HFFc6 (cell line): Measurements from ENCODE around the gene ADGRL3. TPM values are rescaled to one million over a fixed set of nuclear protein-coding genes. Genes with fewer than 3 reads are reported as not detected.

ENCODE experiments used
- DNase-seq: peaks from one replicate; pipeline ENCODE4 v3.0.0-alpha.2; 2018
- H3K27ac Mint-ChIP-seq: 2 replicates; pipeline ENCODE4 v1.8.0; 2020; ENCODE audit warnings: mild to moderate bottlenecking, mixed read lengths
- H3K27me3 Mint-ChIP-seq: 2 replicates; pipeline ENCODE4 v1.8.0; 2021; ENCODE audit warnings: mild to moderate bottlenecking, moderate library complexity, mixed read lengths; ENCODE audit not compliant: insufficient read depth
- H3K36me3 Mint-ChIP-seq: 2 replicates; pipeline ENCODE4 v1.8.0; 2021; ENCODE audit warnings: low read depth, mixed read lengths
- H3K4me1 Mint-ChIP-seq: 2 replicates; pipeline ENCODE4 v1.8.0; 2020; ENCODE audit warnings: low read depth, mixed read lengths
- H3K4me3 Mint-ChIP-seq: 2 replicates; pipeline ENCODE4 v1.8.0; 2020; ENCODE audit warnings: mild to moderate bottlenecking, moderate library complexity, mixed read lengths
- H3K9me3 Mint-ChIP-seq: 2 replicates; pipeline ENCODE4 v1.8.0; 2020; ENCODE audit warnings: mild to moderate bottlenecking, mixed read lengths
- CTCF ChIP-seq: fragments of 200-600 bp; sonication (generic); IDR thresholded peaks from 2 replicates; pipeline ENCODE4 v1.5.0; 2021; ENCODE audit warnings: antibody characterized with exemption, mild to moderate bottlenecking
- long read RNA-seq: library from polyadenylated mRNA; unstranded; transcript quantifications from one replicate; pipeline ENCODE4 v2.0.0, GENCODE V29; 2019
- total RNA-seq, 6 experiments: library from RNA; stranded (reverse); fragmentation: NEBNext Ultra II Directional; extraction: Animal tissue kit (Norgen Biotek cat#: 25700); gene quantifications; 2 replicates in 1 of 6; 3 replicates in 5 of 6; pipeline ENCODE4 v1.2.3, GENCODE V29; 2021

ADGRL3 gene
- not detected for total RNA-seq
- long read RNA-seq = 0 reads

DNA sequence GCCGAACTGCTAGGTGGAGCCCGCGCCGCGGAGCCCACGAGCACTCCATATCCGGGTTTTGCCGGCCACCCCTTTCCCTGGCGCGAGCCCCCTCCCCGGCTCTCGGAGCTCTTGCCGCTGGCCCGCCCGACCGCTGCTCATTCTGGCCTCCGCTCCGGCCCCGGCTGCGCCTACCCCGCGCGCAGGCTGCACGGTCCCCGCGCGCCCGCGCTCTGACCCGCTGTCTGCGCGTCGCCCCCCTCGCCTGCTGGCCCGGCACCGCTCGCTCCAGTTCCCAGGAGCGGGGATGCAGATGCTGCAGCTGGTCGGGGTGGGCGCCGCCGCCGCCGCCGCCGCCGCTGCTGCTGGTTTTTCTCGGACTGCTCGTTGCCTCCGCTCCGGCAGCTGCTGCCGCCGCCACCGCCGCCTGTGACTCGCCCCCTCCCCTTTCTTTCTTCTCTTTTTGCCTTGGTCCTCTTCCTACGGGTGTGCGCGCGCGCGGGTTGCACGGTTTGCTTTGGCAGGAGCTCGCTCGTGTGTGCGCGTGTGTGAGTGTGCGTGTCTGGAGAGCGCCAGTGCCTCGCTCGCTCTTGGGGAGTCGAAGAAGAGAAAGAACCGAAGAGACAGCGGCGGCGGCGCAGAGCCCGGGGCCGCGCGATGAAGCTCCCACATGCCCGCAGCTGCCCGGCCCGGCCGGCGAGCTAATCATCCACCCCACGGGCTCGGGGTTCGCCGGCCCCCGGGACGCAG is at the start of gene ADGRL3:
ADGRL3 (plus strand) TSS at position 140 of the 729 bp plus-strand sequence.
- Mint-ChIP-seq H3K27me3 (peaks cover 22% of the 10 kb centered on the region), H3K27ac (no peak within 1 kb of the TSS), H3K36me3 (no peaks in the 10 kb centered on the region), H3K4me1 (no peaks in the 10 kb centered on the region), H3K4me3 (no peak within 1 kb of the TSS; the same call in 1 of the 2 replicates), H3K9me3 (peaks cover 4% of the 10 kb centered on the region)
- no peak for TF ChIP-seq CTCF
- DNase-seq = no peak

DNA sequence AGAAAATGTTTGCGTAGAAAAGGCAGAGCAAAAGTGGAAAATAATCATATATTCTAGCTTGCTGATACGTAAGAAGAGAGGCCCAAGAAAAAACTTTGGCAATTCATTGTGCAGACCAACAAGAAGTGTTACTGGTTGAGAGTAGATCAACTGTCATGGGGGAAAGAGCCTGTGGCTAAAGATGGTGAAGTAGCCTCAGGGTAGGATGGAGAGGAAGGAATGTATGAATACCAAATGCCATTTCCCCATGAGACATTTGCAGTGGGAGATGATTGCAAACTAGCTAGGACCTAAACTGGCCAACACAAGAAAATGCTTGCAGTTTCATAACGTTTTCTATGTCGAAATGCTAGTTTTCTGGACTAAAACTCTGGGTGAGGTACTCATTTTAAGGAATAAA is 47.7 kb upstream of the ADGRL3 start:
- Mint-ChIP-seq H3K27ac (no peak overlapping the region), H3K9me3 (peaks cover 22% of the 10 kb centered on the region), H3K27me3 (no peaks in the 10 kb centered on the region; the same call in 1 of the 2 replicates), H3K4me3 (no peak overlapping the region), H3K36me3 (no peaks in the 10 kb centered on the region), H3K4me1 (no peaks in the 10 kb centered on the region)
- DNase-seq = no peak
- no peak for TF ChIP-seq CTCF

- TF ChIP-seq CTCF = no peak
- Mint-ChIP-seq H3K27me3 (no peaks in the 10 kb centered on the region), H3K27ac (no peak overlapping the region), H3K4me3 (no peak overlapping the region), H3K9me3 (peaks cover 16% of the 10 kb centered on the region), H3K4me1 (no peaks in the 10 kb centered on the region), H3K36me3 (peaks cover 4% of the 10 kb centered on the region; the same call in 1 of the 2 replicates)
- DNase-seq = no peak
Measured at GRCh38 chr4:61160478-61160877, 39.6 kb upstream of the ADGRL3 start.

GRCh38 chr4:61162116-61162515 is 38.0 kb upstream of the ADGRL3 start:
- Mint-ChIP-seq H3K27me3 (no peaks in the 10 kb centered on the region), H3K9me3 (peaks cover 12% of the 10 kb centered on the region), H3K4me1 (no peaks in the 10 kb centered on the region), H3K27ac (no peak overlapping the region), H3K4me3 (no peak overlapping the region), H3K36me3 (peaks cover 4% of the 10 kb centered on the region; the same call in 1 of the 2 replicates)
- no peak for TF ChIP-seq CTCF
- no peak for DNase-seq

DNA sequence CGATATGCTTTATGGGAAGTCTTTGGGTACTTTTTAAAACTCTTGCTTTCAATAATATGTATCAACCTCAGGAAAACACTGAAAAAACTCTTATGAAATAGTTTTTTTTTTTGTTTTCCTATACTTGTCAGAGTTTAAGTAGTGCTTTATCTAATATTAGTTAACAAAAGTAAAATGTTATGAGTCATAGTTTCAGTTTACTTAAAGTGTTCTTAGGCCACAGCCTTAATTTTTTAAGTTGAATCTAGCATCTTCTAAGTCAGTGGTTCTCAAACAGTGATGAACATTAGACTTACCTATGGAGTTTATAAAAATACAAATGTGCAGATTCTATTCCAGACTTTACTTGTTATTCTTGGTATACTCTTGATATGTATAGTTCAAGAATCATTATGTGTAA is 26.3 kb upstream of the ADGRL3 start:
- no peak for DNase-seq

More for the DNA sequence above, 26.3 kb upstream of the ADGRL3 start:
- Mint-ChIP-seq H3K36me3 (no peaks in the 10 kb centered on the region), H3K27me3 (0 out of 2 replicates have a peak, but pooled peaks cover 2% of the 10 kb centered on the region), H3K27ac (no peak overlapping the region), H3K9me3 (no peaks in the 10 kb centered on the region; the same call in 1 of the 2 replicates), H3K4me1 (no peaks in the 10 kb centered on the region), H3K4me3 (no peak overlapping the region)
- TF ChIP-seq CTCF = no peak
